Measurements from ENCODE around the gene REPS2. TPM values are rescaled to one million over a fixed set of nuclear protein-coding genes. Genes with fewer than 3 reads are reported as not detected.

The REPS2 gene
- total and polyA plus RNA-seq, 2 experiments from 2014 or later: 1.2 to 4.4 TPM

DNA sequence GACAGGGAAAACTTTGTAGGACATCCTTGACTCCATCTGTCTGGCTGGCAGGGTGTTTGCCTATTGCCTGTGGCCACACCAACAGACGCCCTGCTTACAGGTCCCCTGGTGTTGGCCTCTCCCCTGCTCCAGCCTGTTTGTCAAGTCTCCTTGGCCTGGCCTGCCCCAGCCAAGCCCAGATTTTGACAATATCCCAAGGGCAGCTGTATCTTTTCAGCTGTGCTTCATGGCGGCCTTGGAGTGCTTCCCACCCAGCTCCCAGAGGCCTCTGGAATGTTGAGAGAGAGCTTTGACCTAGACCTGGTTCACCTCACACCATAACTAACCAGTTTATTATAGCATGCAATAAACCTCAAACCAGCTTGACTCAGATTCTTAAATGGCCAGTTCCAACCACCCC, 224.5 kb downstream of the REPS2 start:
- no peak overlapping the region for H3K4me3 ChIP-seq
- H3K79me2 ChIP-seq (replicated peaks; ENCODE audit: insufficient read depth): no peaks in the 10 kb centered on the region
- TF ChIP-seq EZH2 (IDR thresholded peaks at IDR 0.05; ENCODE audit: low read depth, unreplicated experiment): no peak
- TF ChIP-seq CREB1 (CRISPR knock-in tag; IDR thresholded peaks at IDR 0.05; ENCODE audit: low read depth): no peak
- ATAC-seq: no peak
- no peaks in the 10 kb centered on the region for H3K9me2 ChIP-seq (ENCODE audit: insufficient read depth)
- H3K4me2 ChIP-seq: no peak overlapping the region
- no peaks in the 10 kb centered on the region for H3K27me3 Mint-ChIP-seq (ENCODE audit: insufficient read depth, low read depth, poor library complexity)
- no peaks in the 10 kb centered on the region for H3K36me3 Mint-ChIP-seq (ENCODE audit: low read depth)
- no peak overlapping the region for H2AFZ ChIP-seq
- H3K4me1 Mint-ChIP-seq: no peaks in the 10 kb centered on the region; the same call in 2 of the 3 replicates
- no peaks in the 10 kb centered on the region for H3K27me3 ChIP-seq (ENCODE audit: insufficient read depth)
- no peak overlapping the region for H3K27ac ChIP-seq (ENCODE audit: low read depth)
- no peaks in the 10 kb centered on the region for H3K36me3 ChIP-seq (ENCODE audit: insufficient read depth)
- H3K27ac Mint-ChIP-seq: no peak overlapping the region
- H3K4me3 Mint-ChIP-seq: no peak overlapping the region
- no peaks in the 10 kb centered on the region for H3K4me1 ChIP-seq (ENCODE audit: insufficient read depth)
- peaks cover 2% of the 10 kb centered on the region; the same call in 1 of the 3 replicates for H3K9me3 Mint-ChIP-seq
- H4K20me1 ChIP-seq (replicated peaks; ENCODE audit: insufficient read depth): no peaks in the 10 kb centered on the region
- H3F3A ChIP-seq (replicated peaks; ENCODE audit: low read depth): no peaks in the 10 kb centered on the region
- DNase-seq (ENCODE audit: low spot score): no peak

GRCh38 chrX:17174671-17175070, 228.2 kb downstream of the REPS2 start:
- no peak for DNase-seq (ENCODE audit: low spot score)
- Mint-ChIP-seq H3K27ac (no peak overlapping the region), H3K4me1 (no peaks in the 10 kb centered on the region; the same call in 2 of the 3 replicates), H3K9me3 (peaks cover 2% of the 10 kb centered on the region; the same call in 1 of the 3 replicates), H3K36me3 (ENCODE audit: low read depth) (no peaks in the 10 kb centered on the region), H3K27me3 (ENCODE audit: insufficient read depth, low read depth, poor library complexity) (no peaks in the 10 kb centered on the region), H3K4me3 (no peak overlapping the region)
- Histone ChIP-seq H3K4me1 (ENCODE audit: insufficient read depth) (no peaks in the 10 kb centered on the region), H4K20me1 (replicated peaks; ENCODE audit: insufficient read depth) (no peaks in the 10 kb centered on the region), H2AFZ (no peak overlapping the region), H3F3A (replicated peaks; ENCODE audit: low read depth) (no peaks in the 10 kb centered on the region), H3K27me3 (ENCODE audit: insufficient read depth) (no peaks in the 10 kb centered on the region), H3K4me2 (no peak overlapping the region), H3K79me2 (replicated peaks; ENCODE audit: insufficient read depth) (no peaks in the 10 kb centered on the region), H3K9me2 (ENCODE audit: insufficient read depth) (no peaks in the 10 kb centered on the region), H3K27ac (ENCODE audit: low read depth) (no peak overlapping the region), H3K36me3 (ENCODE audit: insufficient read depth) (no peaks in the 10 kb centered on the region), H3K4me3 (no peak overlapping the region)
- ATAC-seq: no peak
- TF ChIP-seq ZNF462 (CRISPR knock-in tag; IDR thresholded peaks at IDR 0.05) (no peak), EZH2phosphoT487 (IDR thresholded peaks at IDR 0.05; ENCODE audit: unreplicated experiment) (no peak), JUNB (IDR thresholded peaks at IDR 0.05; ENCODE audit: unreplicated experiment) (no peak), EZH2 (IDR thresholded peaks at IDR 0.05; ENCODE audit: low read depth, unreplicated experiment) (no peak), ZNF331 (CRISPR knock-in tag; IDR thresholded peaks at IDR 0.05; ENCODE audit: low read depth) (no peak), POLR2AphosphoS5 (IDR thresholded peaks at IDR 0.05; ENCODE audit: low read depth) (no peak), STAT1 (IDR thresholded peaks at IDR 0.05; ENCODE audit: unreplicated experiment) (no peak), REST (IDR thresholded peaks at IDR 0.05; ENCODE audit: unreplicated experiment) (no peak), ZNF114 (CRISPR knock-in tag; IDR thresholded peaks at IDR 0.05) (no peak), CTCF (conservative IDR thresholded peaks at IDR 0.05; ENCODE audit: low read depth in 2 of 2) (no peak), CREB1 (CRISPR knock-in tag; IDR thresholded peaks at IDR 0.05; ENCODE audit: low read depth) (no peak)

All from GM23338 (cell line).